ENCODE results near the gene EVA1C.

DNA sequence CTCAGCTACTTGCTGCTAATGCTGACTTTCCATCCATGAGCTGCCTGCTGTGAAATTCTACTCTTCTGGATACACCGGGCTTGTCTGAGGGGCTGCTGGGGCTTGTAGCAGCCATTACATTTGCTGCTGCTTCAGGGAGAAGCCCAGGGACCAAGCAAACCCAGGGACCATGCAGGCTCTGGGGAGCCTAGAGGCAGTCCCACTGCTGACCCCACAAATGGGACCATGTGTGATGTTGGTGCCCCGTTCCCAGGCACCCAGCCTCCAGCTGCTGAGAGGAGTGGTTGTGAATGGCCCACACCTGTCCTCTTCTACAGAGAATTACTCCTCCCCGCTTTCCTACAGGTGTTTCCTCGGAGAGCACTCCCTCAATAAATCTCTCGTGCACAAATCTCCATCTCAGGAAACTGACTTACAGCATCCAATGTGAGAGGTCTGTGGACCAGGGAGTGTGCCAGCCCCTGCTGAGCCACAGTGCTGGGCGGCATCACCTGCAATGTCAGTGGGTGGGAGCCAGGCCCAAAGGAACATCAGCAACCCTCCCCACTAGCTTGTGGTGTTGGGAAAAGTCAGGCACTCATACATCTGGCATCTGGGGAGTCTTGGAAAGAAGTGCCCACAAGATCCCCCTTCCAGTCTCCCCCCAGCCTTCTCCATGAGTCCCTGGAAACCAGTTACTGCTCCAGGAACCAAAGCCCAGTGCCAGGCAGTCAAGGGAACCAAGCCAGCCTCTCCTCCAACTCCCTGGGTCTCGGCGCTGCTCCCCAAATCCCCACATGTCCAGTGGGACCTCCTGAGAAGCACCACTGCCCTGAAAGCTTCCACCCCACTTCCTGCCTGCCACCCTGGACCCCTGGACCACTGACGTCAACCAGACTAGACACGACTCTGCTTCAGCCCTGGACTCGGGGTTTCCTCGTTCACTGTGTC is 107.7 kb downstream of the EVA1C start:
- TF ChIP-seq, protein P1, sequence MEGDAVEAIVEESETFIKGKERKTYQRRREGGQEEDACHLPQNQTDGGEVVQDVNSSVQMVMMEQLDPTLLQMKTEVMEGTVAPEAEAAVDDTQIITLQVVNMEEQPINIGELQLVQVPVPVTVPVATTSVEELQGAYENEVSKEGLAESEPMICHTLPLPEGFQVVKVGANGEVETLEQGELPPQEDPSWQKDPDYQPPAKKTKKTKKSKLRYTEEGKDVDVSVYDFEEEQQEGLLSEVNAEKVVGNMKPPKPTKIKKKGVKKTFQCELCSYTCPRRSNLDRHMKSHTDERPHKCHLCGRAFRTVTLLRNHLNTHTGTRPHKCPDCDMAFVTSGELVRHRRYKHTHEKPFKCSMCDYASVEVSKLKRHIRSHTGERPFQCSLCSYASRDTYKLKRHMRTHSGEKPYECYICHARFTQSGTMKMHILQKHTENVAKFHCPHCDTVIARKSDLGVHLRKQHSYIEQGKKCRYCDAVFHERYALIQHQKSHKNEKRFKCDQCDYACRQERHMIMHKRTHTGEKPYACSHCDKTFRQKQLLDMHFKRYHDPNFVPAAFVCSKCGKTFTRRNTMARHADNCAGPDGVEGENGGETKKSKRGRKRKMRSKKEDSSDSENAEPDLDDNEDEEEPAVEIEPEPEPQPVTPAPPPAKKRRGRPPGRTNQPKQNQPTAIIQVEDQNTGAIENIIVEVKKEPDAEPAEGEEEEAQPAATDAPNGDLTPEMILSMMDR (conservative IDR thresholded peaks at IDR 0.05 in 1 of 2, IDR thresholded peaks at IDR 0.05 in 1 of 2; ENCODE audit: extremely low read depth in 1 of 2, insufficient read depth in 1 of 2, low read depth in 1 of 2, low read length in 2 of 2), result no peak
- TF ChIP-seq EZH2 (IDR thresholded peaks at IDR 0.05; ENCODE audit: borderline replicate concordance, low read length), result no peak
